Astrocyte of the spinal cord (primary cell): ENCODE measurements around the gene DHRSX.
"Not testable (repeated sequence)": the region's sequence is repeated elsewhere in the genome, so short reads cannot be mapped to it uniquely, and the experiment has no call there.

ENCODE experiments used
- DNase-seq: peaks from one replicate; pipeline ENCODE4 v3.0.0; 2011; ENCODE audit warnings: low read depth, low spot score
- H3K4me3 ChIP-seq: 2 replicates; pipeline ENCODE4 v1.5.1; 2011; ENCODE audit warnings: low read depth, mild to moderate bottlenecking, low read length, moderate library complexity
- CTCF ChIP-seq: IDR thresholded peaks from 2 replicates; pipeline ENCODE4 v1.5.1; 2012; ENCODE audit warnings: low read depth, mild to moderate bottlenecking, low read length, inconsistent platforms
- in situ Hi-C: cut with HindIII; loops from 2 replicates; pipeline ENCODE4 v1.10.0; 2017; ENCODE audit warnings: low sequenced_read_pairs

Gene DHRSX

DNA sequence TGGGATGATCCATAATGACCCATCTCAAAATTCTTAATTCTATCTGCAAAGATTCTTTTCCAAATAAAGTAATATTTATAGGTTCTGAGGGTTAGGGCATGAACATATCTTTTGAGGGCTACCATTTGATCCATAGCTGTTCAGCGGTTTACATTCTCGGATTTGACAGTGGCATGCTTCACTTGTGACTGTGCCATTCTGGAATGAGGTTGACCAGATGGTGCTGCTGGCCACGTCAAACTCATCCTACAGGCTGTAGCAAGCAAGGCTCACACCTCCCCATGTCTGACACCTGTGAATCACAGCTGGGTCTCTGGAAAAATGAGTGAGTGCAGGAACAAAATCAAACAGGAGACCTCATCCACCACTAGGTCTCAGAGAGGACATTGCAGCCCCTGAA lies 280.5 kb downstream of the DHRSX start:
- no peak for TF ChIP-seq CTCF
- no peak for DNase-seq
- in situ Hi-C loops = no loop called here
- H3K4me3 ChIP-seq = no peak overlapping the region

DNA sequence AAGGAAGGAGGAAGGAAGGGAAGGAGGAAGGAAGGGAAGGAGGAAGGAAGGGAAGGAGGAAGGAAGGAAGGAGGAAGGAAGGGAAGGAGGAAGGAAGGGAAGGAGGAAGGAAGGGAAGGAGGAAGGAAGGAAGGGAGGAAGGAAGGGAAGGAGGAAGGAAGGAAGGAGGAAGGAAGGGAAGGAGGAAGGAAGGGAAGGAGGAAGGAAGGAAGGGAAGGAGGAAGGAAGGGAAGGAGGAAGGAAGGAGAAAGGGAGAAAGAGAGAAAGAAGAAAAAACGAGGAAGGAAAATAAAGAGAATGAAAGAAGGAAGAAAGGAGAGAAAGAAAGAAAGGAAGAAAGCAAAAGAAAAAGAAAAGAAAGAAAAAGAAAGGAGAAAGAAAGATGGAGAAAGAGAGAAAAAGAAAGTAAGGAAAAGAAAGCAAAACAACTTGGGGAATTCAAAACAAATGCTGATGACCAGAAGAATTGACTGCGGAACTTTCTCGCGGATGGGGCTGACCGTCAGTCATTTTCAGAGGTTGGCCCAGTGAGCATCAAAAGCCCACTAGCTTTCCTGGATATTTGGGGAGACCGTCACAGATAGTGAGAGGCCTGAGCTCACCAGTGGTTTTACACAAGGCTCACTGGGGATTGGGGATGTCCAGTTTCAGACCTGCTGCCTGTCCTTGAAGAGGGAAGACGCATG lies 286.5 kb downstream of the DHRSX start:
- H3K4me3 ChIP-seq, in situ Hi-C loops, DNase-seq: not testable (repeated sequence)

GRCh38 chrX:2211667-2212066 lies 289.1 kb downstream of the DHRSX start:
- DNase-seq, in situ Hi-C loops, H3K4me3 ChIP-seq: not testable (repeated sequence)

- DNase-seq = no peak
- in situ Hi-C loops = no loop called here
- TF ChIP-seq CTCF = no peak
Observed at GRCh38 chrX:2193273-2193592, 307.5 kb downstream of the DHRSX start.

DNA sequence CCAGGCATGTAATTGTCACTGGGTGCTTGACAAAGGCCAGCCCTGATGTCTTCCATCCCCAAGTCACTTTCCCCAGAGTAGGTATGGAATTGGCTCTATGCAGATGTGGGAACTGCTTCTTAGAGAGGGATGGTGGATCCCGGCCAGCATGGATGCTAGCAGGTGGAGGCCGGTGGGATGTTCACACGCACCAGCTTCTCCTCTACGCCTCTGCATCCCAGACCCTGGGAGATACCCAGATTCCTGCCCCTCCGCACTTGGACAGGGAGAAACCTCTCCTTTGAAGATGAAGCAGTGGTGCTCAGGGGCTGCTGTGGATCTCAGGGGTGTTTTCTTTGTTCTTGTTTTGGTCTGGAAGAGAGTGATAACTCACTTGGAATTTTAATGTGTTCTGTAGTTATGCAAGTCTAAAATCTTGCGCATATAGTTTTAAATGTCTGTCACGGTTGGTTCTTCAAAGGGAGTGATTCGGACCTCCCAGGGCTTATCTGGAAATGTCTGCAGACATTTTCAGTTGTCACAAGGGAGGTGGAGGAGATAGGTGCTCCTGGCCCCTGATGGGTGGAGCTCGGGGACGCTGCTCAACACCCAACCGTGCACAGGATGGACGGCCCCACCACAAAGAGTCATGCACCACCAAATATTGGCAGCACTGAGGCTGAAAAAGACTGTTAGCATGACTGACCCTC lies 308.0 kb downstream of the DHRSX start:
- no peak for TF ChIP-seq CTCF
- no peak overlapping the region for H3K4me3 ChIP-seq
- DNase-seq = no peak
- in situ Hi-C loops = no loop called here

More at GRCh38 chrX:2193273-2193592, 307.5 kb downstream of the DHRSX start:
- H3K4me3 ChIP-seq = no peak overlapping the region

DNA sequence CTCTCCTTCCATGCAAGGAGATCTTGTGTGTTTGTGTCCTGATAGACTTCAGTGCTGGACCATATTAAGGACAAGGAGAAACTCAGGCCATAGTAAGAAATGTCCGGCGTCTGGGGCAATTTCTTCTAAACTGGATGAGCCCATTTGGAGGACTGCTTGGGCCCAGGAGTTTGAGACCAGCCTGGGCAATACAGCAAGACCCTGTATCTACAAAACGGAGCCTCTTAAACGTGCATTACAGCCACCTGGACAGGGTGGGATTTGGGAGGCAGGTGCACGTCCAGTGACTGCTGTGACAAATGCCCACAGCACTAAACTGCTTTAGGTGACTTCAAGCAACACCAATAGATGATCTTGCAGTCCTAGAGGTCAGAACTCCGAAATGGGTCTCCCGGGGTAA lies 311.9 kb downstream of the DHRSX start:
- no peak for DNase-seq
- in situ Hi-C loops = no loop called here
- TF ChIP-seq CTCF = no peak
- H3K4me3 ChIP-seq = no peak overlapping the region

DNA sequence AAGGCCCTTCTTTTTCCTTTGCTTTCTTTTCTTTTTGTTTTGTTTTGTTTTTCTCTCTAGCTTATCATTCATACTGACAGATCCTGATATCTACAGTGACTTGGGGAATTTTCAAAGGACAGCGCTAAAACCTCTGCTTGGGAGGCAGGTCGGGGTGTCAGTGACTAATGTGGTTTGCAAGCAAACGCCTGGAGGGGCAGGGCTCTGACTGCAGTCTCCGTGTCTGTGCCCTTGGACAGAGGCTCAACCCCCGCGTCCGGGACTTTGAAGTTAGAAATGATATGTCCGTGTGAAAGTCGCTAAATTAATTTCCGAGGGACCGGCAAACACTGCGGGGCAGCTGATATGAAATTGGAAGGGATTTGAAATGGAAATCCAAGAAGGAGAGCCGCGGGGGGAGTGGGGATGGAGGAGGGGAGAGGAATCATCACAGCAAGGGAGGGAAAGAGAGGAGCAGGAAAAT lies 312.4 kb downstream of the DHRSX start:
- no peak for TF ChIP-seq CTCF
- in situ Hi-C loops = no loop called here
- no peak for DNase-seq

More for the DNA sequence above, 312.4 kb downstream of the DHRSX start:
- H3K4me3 ChIP-seq = no peak overlapping the region
